Stimulated activated CD8-positive, alpha-beta memory T cell treated with anti-CD3 and anti-CD28 coated beads, Interleukin-7, amount 100 ng/mL, for 48 hours (primary cell): Measurements from ENCODE around the gene KLK3.
"Not testable (repeated sequence)": the region's sequence is repeated elsewhere in the genome, so short reads cannot be mapped to it uniquely, and the experiment has no call there.

Source experiments
- DNase-seq, 2 donors: peaks; one replicate each; pipeline ENCODE4 v3.0.0-alpha.2; 2020; ENCODE audit warnings: low read depth in 1 of 2; ENCODE audit errors: extremely low read depth in 1 of 2

KLK3 gene

DNA sequence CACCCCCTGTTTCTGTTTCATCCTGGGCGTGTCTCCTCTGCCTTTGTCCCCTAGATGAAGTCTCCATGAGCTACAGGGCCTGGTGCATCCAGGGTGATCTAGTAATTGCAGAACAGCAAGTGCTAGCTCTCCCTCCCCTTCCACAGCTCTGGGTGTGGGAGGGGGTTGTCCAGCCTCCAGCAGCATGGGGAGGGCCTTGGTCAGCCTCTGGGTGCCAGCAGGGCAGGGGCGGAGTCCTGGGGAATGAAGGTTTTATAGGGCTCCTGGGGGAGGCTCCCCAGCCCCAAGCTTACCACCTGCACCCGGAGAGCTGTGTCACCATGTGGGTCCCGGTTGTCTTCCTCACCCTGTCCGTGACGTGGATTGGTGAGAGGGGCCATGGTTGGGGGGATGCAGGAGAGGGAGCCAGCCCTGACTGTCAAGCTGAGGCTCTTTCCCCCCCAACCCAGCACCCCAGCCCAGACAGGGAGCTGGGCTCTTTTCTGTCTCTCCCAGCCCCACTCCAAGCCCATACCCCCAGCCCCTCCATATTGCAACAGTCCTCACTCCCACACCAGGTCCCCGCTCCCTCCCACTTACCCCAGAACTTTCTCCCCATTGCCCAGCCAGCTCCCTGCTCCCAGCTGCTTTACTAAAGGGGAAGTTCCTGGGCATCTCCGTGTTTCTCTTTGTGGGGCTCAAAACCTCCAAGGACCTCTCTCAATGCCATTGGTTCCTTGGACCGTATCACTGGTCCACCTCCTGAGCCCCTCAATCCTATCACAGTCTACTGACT is at the start of gene KLK3:
Gene KLK3 (plus strand): TSS at position 280 of the 775 bp plus-strand sequence. CDS start 41 bp downstream, at position 321.
- no peak for DNase-seq

DNA sequence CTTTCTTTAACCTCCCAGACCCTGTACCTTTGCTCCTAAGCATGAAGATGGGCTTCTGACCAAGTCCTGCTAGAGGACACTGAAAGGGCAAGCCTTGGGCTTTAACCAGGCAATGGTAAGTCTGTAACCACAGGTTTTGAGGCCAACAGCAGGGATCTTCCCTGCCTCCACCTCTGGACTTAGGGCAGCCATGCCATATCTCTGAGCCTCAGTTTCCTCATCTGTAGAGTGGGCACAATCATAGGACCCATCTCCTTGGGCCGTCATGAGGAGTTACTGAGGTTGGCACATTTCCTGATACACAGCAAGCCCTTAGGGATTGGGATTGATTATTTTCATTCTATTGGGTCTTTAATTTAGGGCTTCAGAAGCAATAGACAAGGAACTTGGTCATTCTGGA is 45.9 kb upstream of the KLK3 start:
- DNase-seq: no peak

DNA sequence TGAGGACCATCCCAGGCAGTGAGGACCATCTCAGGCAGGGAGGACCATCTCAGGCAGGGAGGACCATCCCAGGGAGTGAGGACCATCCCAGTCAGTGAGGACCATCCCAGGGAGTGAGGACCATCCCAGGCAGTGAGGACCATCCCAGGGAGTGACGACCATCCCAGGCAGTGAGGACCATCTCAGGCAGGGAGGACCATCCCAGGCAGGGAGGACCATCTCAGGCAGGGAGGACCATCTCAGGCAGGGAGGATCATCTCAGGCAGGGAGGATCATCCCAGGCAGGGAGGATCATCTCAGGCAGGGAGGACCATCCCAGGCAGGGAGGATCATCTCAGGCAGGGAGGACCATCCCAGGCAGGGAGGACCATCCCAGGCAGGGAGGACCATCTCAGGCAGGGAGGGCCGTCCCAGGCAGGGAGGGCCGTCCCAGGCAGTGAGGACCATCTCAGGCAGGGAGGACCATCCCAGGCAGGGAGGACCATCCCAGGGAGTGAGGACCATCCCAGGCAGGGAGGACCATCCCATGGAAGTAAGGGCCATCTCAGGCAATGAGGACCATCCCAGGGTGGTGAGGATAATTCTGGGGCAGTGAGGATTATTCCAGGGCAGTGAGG is 43.0 kb upstream of the KLK3 start:
- DNase-seq: not testable (repeated sequence)

DNA sequence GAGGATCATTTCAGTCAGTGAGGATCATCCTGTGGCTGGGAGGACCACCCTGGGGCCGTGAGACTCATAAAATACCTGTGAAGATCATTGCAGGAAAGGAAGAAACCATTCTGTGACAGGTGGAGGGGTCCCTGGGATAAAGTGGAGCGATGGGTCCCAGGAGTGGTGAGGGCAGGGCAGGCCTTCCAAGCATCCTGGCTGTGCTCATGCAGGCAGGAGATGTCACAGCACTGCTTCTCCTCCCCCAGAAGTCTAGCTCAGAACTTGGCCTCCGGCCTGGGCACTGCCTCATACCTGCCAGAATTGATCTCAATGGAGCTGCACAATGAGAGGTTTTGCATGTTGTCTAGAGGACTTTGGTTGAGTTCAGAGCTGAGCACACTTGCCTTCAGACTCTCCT is 42.2 kb upstream of the KLK3 start:
- DNase-seq: no peak

DNA sequence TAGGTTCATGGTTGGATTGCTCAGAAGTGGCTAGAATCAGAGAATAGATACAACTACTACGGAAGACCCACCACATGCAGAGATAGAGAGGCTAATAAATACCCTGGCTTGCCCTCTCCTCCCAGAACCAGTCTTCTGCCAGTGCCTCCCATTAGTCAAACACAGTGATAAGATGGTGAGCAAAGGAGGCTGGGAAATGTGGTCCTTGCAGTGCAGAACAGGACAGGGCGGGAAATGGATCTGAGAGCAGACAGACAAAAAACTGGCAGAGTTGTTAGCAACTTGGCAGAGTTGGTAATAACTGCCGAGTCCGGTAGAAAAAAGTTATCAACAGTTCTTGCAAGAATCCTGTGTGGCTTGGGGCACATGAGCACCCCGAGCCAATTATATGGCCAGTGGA is 39.8 kb upstream of the KLK3 start:
- no peak for DNase-seq

DNA sequence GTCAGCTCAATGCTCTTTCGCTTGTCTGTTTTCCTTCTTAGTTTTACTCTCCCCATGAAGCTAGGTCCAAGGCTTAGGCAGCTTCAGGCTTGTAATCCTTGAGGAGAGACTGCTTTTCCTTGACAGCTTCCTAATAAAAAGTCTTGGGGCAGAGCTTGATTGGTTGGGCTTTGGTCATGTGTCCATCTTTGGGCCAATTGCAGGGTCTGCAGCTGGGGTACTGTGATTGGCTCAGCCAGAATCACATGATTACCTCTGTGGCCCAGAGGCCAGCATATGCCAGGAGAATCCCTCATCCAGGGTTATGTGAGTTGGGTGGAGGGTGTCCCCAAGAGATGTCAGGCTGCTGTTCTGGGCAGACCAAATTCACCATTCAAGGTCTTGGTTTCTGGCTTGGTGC is 39.3 kb upstream of the KLK3 start:
- DNase-seq: no peak

DNA sequence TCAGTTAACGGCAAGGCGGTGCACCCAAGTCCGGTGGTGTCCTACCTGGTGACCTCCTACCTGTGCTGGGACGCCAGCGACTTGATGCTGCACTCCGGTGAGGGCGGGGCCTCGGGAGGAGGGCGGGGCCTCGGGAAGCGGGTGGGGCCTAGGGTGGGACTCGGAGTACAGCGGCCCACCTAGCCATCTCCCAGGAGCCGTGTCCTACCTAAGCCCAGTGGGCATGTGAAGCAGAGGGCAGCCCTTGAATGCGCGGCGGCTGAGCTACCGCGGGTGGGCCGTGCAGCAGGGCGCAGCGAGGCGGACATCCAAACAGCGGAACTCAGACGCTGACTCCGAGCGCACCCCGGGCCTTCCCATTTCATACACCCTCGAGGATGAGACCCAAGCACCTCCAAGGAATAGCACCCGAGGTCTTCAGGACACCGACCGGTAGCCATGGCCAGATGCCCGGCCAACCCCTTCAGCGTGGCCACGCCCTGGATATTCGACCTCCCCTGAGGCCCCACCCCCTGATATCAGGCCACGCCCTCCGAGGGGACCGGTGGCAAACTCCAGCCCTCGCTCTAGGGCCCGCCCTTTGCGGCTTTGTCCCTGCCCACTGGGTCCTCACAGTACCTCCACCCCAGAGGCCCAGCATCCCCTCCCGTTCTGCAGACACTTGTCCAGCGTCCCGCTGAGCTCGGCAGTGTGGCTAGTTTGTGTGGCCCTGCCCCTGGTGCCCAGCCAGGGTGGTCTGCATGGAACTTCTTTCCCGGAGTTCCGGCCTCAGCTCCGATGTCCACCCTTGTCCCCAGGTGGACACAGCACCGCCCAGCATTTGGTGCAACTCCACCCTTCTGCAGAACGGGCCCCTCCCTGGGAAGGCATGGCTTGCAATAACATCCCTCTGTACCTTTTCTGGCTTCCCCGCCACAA is 36.5 kb upstream of the KLK3 start:
- DNase-seq: peak in 1 of 2 donors; percentile 61

DNA sequence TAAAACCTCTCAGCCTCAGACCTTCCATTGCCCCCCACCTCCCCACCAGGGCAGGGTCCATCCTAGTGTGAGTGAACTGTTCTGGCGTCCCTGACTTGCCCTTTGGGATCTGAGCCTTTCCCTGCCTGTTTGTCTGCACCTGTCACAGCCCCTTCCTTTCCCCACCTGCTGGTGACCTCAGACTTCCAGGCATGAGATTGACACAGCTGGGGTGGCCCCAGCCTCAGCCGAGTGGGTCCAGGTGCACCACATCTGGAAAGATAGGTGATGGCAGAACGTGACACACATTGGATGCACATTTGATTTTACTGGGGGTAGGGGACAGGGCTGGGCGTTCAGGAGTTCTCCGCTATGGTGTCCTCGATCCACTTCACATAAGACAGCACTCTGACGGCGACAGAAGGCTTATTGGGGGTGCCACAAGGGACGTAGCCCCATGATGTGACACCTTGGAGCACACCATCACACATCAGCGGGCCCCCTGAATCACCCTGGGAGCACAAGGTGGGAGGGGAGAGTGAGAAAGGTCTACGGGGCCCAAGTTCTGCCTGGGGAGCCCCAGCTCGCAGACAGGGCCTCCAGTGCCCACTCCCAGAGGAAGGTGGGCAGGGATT is 35.7 kb upstream of the KLK3 start:
- DNase-seq: no peak

DNA sequence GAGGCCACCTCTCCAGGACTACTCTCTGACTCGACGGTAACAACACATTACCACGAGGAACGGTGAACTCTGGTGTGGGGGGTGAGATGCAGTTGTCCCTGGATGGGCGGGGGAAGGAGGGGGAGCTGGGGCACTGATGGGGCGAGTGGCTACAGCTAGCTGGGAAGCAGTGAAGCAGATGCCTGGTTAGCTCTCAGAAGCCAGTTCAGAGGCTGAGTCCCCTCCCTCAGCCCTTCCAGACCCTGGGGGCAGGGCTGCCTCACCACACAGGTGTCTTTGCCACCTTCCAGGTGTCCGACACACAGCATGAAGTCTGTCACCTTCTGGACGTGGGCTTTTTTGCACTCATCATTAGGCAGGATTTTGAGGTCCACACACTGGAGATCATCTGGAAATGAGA is 35.1 kb upstream of the KLK3 start:
- no peak for DNase-seq

DNA sequence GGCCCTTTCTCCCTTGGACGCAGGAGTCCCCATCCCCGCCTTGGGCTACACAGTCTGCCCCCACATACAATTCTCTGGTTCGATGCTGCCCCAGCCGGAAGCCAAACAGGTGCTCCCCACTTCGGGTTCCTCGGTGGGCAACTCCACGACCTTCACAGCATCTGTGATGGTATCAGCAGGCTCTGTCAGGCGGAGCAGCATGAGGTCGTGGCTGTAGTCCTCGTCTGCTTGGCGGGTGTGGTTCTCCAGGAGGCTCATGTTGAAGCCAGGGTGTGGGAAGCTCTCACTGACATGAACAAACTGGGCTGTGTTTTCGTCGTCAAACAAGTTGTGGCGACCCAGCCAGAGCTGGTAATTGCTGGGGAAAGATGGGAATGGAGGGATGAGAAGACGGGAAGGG is 34.6 kb upstream of the KLK3 start:
- DNase-seq: no peak

DNA sequence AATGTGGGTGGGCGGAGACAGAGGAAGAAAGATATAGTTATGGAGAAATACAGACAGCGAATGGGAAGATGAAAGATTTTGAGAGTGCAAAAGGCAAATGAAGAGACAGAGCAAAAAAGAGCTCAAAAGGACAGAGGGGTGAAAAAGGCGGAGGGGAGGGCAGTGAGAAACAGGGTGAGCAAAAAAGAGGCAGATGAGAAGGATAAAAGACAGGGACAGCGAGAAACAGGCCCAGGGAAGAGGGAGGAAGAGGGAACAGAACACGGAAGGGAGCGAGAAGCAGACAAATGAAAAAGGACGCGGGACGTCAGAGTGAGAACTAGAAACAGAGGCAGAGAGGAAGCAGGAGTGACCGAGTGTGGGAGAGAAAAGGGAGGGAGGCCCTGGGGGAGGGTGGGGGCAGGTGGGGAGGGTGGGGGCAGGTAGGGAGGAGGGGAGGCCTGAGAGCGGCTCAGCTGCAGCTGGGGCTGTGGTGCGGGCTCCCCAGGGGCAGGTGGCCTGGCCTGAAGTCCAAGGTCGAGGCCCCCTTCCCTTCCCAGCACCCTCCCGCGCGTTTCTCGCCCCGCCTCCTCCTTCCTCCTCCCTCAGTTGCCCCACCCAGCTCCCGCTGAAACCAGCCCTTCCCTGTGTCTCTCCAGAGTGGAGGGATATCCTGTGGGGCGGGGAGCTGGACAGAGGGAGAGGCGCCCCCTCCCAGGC is 34.0 kb upstream of the KLK3 start:
- no peak for DNase-seq

DNA sequence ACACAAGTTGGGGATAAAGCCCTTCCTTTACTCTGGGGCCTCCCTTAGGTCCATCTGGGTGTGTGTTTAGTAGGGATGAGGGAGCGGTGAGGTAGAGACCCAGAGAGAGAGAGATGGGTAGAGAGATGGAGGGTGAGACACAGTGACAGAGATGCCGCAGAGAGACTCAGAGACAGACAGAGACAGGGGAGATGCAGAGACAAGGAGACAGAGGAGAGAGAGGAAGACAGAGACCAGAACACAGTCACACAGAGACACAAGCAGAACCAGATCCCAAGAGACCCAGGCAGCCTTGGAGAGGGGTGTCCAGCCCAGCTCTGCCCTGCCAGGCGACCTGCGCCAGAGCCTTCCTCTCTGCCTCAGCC is 33.5 kb upstream of the KLK3 start:
- DNase-seq: no peak

DNA sequence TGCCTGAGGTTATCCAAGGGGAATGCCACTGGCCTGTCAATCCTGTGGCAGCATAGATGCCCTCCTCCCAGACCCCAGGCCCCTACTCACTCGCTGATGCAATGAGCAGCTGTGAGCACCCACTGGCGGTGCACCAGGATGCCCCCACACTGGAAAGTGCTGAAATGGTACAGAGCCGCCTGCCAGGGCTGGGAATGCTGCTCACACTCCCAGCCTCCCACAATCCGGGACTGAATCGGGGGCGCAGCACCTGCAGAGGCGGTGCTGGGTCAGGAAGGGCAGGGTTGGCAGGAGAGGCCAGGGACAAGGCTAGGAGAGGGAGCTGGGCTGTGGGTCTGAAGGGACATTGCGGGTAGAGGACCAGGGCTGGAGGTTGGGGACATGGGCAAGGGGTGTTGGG is 33.1 kb upstream of the KLK3 start:
- no peak for DNase-seq

DNA sequence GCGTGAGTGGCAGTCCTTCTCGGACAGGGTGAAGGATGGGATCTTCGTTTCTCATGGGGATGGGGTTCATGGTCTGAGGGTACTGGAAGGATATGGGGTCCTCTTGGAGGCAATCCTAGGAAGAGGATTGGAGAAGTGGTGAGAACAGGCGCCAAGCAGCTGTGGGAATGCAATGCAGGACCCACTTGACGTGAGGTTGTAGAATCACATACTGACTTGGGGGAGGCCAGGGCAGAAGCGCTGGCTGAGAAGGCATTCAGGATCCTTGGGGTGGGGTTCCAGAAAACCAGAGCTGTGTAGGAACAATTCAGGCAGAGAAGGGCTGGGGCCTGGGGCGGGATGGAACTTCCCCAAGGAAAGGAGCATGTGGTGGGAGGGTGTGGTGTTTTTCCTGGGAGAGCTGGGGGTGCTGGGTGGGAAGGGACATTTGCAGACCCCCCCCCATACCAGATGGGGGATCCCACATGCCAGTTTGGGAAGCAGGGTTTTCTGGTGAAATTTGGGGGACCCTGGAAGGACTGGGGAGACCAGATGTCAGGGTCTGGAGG is 32.0 kb upstream of the KLK3 start:
- DNase-seq: no peak

DNA sequence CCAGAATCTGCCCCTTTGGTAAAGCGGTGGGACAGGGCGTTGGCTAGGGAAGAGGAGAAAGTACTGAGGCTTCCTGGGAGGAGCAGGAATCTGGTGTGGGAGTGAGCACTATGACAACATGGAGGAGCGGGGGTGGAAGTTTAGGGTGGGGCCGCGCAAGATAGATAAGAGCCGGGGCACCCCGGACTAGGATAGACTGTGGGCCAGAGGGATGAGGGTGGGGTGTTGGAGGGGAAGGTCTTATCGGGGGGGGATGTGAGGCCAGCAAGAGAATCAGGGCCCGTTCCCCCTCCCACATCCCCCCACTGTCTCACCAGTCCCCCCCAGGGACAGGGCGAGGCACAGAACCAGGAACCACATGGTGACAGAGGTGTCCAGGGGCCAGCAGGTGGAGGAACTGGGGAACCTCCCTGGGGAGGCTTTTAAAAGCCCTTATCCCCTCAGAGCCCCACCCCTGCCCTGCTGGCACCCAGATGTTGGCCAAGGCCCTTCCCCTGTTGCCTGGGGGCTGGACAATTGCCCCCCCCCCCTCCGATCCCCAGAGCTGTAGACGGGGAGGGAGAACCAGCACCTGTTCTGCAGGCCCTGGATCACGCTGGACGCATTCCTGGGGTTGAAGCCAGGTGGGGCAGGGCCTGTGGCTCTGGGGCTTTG is 31.2 kb upstream of the KLK3 start, which contains the start of gene KLK1:
Gene KLK1 (minus strand): TSS at position 399 of the 654 bp plus-strand sequence. CDS start 39 bp downstream, at position 360.
- no peak for DNase-seq

DNA sequence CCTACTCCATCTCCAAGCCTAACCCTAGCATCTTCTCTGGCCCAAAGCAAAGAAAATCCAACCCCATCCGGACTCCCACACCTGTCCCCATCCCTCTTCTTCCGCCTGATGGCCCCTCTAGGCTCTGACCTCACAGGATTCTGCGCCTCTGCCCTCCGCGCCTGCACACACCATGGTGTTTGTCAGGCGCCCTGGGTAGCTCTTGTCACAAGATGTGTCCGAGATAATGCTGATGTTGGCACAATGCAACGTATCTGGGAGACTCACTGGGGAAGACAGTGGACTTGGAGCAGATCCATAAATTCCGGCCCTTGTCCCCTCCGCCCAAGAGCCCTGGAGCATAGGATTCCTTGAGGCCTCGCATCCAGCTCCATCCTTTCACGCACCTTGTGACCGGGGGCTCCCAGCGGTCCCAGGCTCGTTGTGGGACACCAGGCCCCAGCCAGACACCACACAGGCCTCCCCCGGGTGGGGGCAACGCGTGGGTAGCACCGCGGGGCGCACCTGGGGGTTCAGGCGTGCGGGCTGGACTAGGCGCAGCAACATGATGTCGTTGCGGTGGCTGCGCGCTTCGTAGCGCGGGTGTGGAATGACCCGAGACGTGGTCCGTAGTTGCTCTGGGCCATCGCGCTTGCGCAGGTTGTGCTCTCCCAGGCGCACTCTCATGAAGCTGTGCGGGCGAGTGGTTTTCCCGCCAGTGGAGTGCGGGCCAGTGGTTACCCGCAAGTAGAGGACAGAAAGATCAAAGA is 28.0 kb upstream of the KLK3 start:
- no peak for DNase-seq

DNA sequence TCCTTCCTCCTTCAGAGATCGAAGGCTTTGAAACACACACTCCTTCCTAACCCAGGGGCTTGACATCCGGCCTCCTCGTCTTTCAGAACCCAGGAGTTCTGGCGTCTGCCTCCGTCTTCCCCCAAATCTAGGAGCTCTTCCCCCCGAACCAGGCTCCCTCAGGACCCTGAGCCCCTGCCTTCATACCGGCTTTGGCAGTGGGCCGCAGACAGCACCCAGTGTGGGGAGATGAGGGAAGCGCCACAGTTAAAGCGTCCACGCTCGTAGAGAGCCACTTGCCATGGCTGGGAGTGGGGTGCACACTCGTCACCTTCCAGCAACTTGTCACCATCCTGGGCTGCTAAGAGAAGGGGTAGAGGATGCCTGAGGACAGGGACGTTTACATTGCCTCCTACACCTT is 27.2 kb upstream of the KLK3 start:
- no peak for DNase-seq

DNA sequence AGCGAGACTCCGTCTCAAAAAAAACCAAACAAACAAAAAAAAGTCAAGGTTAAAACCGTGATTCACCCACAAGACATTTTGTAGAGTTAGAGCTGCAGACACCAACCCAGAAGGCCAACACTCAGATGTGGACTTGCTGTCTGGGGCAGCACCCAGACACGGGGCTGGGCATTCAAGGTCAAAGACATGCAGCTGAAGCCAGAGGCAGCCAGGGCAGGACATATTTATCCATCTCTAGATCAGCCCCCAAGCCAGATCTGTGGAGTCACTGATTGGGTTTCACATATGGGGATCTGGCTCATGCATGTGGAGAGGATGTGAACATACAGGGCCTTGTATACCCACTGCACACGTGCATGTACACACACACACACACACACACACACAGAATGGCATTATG is 24.9 kb upstream of the KLK3 start:
- DNase-seq: no peak
